Islet precursor cell (in vitro differentiated cells): ENCODE data around the gene FTO.
"Not testable (repeated sequence)": the region's sequence is repeated elsewhere in the genome, so short reads cannot be mapped to it uniquely, and the experiment has no call there.

Source experiments
- DNase-seq: peaks from one replicate; pipeline ENCODE4 v3.0.0-alpha.2; 2018

Gene FTO

DNA sequence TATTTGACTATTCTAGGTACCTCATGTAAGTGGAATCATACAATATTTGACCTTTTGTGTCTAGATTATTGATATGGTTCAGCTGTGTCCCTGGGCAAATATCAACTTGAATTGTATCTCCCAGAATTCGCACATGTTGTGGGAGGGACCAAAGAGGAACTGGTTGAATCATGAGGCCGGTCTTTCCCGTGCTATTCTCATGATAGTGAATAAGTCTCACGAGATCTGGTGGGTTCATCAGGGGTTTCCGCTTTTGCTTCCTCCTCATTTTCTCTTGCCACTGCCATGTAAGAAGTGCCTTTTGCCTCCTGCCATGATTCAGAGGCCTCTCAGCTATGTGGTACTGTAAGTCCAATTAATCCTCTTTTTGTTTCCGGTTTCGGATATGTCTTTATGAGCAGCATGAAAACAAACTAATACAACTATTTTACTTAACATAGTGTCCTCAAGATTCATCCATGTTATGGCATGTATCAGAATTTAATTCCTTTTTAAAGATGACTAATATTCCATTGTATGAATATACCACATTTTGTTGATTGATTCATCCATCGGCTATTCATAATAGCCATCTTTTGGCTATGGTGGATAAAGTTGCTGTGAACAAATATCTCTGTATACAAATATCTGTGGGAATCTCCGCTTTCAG is 129.1 kb downstream of the FTO start:
- DNase-seq = no peak

DNA sequence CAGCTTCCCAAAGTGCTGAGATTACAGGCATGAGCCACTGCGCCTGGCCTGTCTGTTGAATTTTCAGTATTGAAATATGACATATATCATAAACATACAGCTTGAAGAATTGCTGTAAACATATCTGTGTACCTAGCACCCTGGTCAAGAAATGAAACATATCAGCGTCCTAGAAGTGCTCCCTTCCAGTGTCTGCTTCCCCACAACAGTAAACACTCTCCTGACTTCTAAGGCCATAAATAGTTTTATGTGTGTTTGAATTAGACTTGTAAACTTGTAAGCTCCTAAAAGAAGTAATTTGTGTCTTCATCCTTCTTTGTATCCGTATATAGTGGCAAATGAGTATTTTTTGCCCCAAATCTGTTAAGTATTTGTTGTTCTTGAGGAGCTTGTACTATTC is 132.2 kb downstream of the FTO start:
- no peak for DNase-seq

DNA sequence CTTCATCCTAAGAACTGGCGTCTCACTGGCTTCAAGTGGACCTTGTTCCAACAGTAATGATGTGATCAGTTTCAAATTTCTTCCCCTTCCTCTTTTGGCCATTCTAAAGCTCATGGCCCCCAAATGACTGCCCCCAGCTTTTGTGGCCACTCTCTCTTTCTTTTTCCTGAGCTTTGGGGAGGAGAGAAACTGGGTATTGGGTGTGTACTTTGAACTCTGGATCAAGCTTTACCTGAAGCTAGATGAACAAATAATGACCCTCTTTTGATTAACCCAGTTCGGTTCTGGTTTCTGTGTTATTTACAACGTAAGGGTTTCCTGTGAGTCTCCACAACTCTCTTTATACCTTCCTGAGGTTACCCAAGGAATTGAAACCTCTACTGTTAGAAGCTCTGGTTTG is 132.7 kb downstream of the FTO start:
- DNase-seq = no peak

DNA sequence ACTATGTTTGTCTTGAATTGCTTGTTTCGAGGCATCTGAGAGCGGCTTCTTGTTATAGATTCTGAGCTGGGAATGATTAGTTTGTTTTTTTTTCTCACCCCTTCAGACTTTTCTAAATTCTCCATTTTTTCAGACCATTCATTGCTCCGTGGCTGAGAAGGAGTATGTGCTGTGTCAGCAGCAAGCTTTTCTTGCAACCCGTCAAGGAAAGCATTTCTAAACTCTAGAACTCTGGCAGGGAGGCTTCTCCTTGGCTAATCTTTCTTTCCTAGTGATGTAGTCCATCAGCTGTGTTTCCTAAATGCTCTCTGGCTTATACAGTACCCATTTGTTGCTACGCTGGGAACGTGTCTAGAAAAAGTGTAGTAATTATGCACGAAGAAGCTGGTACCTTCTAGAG is 133.5 kb downstream of the FTO start:
- no peak for DNase-seq

DNA sequence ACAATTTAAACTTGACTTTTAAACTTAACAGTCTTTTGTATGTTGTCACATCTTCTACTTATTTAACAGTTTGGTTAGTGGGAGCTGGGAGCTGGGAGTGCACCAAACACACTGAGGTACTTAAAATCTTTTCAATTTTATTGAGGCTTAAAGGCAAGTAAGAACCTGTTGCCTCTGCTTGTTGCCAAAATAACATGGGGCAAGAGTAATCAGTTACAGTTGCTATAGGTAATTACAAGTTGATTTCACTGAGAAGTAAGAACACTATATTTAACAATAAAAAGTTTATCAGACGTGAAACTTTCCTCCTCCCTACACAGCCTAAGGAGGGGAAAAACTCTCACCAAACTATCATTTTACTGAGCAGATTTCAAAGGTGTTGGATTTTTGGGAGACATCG is 135.2 kb downstream of the FTO start:
- no peak for DNase-seq

DNA sequence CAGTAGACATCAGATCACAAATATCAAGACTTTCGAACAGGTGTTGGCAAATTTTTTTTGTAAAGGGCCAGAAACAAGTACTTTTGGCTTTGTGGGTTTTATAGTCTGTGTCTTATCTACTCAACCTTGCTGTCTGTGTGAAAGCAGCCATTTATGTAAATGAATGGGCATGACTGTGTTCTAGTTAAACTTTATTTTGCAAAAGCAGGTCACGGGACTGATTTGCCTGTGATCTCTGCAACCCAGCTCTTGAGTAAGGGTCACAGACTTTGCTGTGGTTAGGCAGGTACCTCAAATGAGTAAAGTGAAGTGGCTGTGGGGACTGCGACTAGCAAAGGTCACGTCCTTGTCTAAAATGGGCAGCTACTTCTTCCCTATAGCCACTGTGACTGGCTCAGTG is 136.5 kb downstream of the FTO start:
- DNase-seq = no peak

DNA sequence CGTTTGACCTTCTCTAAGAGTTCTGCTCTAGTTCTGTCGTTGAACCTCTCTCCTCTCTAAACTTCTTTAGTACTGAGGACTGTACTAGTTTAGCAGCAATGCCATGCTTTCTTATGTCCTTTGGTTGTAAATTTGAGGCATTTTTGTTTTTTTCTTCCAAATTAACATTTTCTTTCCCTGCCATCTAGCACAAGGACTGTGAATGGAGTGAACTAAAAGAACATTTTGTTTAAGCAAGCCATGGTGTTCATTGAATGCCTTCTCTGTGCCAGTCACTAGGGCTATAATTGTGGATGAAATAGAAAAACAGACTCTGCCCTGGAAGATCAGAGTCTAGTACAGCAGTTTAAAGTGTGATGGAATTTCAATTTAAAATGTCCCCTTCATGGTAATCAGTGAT is 137.9 kb downstream of the FTO start:
- no peak for DNase-seq

DNA sequence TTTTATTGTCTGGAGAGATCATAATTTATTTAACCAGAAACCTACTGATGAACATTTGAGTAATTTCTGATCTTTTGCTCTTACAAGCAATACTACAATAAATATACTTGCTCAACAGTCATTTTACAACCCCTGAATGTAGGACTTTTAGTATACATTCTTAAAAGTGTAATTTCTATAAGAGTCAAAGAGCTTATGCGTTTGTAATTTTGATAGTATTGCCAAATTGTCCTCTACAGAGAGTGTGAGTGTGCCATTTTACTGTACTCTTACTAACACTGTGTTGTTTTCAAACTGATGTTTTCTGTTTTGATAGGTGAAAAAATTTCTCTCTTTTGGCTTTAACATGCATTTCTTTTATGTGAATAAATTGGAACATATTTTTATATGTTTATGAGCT is 139.1 kb downstream of the FTO start:
- DNase-seq = no peak

DNA sequence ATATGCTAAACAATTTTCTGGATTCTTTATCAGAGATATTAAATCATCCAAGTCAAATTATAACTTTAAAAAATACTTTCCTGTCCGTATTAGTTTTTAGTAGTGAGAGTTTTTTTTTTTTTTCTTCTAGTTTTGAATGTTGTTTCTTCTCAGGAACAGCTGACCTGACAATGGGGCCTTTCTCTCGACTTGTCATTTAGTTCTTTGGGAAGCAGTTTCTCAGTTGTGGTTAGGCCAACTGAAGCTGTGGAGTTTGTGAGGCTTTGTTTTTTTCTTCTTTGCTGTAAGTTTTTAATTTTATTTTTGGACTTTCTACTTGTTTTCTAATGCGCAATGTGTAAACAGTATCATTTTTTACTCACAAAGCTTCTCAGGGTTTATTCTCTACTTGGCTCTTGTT is 140.8 kb downstream of the FTO start:
- no peak for DNase-seq

DNA sequence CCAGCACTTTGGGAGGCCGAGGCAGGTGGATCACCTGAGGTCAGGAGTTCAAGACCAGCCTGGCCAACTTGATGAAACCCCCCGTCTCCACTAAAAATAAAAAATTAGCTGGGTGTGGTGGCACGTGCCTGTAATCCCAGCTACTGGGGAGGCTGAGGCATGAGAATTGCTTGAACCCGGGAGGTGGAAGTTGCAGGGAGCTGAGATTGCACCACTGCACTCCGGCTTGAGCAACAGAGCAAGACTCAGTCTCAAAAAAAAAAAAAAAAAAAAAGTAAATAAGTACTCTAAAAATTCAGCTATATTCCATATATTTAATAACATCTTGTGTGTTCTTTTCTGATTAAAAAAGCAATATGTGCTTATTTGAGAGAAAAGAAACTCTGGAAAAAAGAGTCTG is 142.6 kb downstream of the FTO start:
- not testable (repeated sequence) for DNase-seq

DNA sequence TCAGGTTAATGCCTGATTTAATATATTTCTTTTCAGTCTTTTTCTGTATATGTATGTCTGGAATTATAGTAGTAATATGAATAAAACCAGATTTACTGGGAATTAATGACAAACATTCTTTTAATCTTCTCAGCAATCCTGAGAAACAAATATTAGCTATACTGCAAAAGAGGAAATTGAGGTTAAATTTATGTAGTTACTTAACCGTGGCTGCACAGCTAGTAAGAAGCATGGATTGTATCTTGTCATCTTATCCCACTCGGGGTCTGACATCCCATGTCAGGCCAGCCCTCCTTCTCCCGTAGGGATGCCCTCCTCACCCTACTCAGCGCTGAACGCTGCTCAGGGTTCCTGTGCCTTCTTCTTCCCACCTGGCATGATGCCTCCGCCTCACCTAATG is 143.0 kb downstream of the FTO start:
- DNase-seq = no peak

DNA sequence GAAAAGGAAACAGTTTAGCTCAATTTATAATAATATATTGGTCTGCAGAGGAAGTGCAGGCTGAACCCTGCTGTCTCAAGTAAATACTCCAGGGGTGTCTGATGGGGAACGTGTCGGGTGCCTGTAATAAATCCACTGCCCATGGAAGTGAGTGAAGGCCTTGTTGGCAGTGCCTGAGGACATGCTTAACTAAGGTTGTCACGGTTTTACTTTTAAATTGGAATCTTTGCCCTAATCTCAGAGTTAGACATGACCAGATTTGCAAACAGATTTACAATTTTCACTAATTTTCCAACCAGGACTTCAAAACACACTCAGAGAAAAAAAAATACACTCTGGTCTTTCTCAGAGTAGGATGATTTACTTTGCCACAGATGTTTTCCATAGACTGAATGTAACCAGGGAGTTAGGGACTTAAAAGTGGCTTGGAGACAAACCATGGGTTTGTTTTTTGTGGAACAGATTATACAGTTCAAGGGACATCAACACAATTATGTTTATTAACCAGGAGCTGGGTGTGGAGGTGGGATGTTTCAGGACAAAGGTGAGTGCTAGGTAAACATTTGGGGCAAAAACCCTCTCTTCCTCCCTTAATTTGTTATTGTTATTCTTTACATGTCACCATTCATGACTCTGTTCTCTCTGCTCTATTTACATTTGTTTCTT is 144.5 kb downstream of the FTO start:
- no peak for DNase-seq

DNA sequence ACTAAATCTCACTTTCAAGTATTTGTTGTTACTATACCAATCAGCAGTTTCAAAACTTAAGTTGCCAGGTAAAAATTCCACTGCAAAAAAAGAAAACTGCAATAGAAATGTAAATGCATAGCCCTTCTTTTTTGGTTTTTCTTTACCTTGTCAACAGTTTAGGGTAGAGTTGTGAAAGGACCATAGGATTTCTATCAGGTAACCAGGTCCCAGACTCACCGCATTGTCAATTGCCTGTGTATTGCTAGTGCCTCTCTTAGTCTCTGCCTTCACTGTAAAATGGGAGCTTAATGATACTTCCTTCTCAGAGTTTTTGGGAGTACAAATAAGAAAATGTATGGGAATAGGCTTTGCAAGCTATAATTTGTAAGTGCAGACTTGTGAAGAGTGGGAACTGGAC is 145.0 kb downstream of the FTO start:
- no peak for DNase-seq

DNA sequence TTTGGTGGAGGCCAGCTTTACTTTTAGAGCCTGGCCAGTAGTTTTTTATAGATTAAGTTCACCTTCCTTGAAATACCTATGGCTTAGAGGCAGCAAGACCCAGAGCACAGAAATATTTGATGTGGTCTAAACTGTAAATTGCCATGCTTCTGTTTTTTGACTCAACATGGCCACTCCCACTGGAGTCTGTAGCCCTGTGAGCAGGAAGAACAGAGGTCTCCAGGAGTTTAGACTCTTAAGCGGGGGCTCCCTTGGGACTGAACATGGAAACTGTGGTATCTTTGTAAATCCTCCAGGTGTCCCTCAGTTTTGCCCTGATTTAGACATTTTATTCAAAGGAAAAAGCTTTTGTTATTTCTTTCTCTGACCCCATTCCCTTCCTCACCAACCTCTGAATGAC is 145.6 kb downstream of the FTO start:
- no peak for DNase-seq

DNA sequence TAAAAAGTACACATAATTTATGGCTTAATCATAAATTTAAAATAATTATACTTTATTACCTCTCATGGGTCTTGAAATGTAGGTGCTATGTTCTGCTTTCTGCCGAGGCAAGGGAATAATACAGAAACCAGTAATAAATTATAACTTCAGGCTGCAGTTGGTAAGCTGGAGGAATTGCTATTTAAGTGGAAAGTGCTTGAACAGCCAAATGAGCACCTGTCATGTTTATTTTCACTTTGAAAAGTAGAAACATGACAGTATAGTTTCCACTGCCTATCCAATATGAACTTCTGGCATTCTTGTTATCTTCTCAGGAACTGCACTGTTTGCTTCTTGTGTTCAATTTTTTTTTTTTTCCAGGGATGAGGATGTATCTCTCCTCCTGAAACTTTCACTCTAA is 146.0 kb downstream of the FTO start:
- DNase-seq = no peak

DNA sequence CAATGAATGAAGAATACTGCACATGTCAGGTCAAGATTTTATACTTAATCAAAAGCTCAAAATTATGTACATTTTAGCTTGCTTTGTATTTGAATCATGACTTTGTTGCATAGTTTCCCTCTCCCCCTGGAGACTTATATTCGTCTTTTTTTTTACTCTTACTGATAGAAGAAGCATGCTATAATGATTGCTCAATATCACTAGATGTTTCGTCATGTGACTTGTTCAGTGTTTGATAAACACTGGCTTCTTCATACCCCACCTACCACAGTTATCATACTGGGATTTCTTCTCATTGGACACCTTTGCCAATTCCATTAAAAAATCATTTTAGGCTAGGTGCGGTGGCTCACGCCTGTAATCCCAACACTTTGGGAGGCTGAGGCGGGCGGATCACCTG is 148.7 kb downstream of the FTO start:
- no peak for DNase-seq

DNA sequence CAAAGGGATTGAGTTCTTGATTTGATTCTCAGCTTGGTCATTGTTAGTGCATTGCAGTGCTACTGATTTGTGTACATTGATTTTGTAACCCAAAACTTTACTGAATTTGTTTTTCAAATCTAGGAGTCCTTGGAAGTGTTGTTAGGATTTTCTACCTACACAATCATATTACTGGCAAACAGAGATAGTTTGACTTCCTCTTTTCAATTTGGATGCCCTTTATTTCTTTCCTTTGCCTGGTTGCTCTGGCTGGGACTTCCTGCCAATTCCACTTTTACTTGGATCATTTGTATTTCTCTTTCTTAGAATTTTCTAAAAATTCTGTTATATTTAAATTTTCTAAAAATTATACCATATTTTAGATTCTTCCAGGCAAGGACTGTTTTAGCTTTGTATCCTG is 151.1 kb downstream of the FTO start:
- DNase-seq = no peak

DNA sequence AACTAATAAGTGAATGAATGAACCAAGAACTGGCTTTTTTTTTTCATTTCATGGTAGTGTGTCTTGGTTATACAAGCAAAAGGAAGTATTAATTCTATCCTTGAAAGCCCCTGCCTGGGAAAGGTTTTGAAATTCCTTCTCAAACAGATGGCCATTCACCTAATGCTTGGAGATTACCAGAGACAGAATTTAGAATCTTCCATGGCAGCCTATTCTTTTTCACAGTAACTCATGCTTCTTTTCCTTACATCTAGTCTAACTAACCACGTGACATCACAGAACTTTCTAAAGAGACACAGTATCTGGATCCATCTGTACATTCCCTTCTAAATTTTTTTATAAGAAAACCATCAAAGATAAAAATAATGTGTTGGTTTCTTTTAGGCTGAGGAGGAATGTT is 151.6 kb downstream of the FTO start:
- DNase-seq = no peak

DNA sequence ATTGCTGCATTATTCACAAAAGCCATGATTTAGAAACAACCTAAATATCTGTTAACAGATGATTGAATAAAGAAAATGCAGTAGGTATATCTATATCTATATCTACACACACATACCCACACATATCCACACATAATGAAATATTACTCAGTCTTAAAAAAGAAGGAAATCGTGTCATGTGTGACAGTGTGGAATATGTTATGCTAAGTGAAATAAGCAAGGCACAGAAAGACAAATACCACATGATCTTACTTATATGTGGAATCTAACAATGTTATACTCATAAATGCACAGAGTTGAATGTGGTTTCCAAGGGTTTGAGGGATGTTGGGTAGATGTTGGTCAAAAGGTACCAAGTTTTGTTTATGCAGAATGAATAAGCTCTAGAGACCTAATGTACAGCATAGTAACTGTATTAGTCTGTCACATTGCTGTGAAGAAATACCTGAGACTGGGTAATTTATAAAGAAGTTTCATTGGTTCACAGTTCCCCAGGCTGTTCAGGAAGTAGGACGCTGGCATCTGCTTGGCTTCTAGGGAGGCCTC is 156.1 kb downstream of the FTO start:
- no peak for DNase-seq

DNA sequence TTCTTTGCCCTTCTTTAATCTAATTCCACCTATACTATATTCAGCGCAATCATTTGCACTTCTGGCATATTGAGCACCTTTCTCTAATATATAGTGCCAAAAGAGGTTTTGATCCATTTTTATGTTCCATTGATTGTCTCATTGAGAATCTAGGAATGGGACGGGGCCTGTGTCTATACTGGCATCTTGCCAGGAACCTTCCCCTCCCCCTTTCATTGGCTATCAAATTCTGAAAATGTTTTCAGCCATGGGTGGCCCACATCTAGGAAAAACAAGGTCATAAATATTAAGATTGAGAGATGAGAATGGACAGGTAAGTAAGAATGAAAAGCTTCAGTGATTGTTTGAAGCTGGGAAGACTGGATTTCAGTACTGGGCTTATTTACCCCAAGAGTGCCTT is 159.9 kb downstream of the FTO start:
- DNase-seq = no peak

DNA sequence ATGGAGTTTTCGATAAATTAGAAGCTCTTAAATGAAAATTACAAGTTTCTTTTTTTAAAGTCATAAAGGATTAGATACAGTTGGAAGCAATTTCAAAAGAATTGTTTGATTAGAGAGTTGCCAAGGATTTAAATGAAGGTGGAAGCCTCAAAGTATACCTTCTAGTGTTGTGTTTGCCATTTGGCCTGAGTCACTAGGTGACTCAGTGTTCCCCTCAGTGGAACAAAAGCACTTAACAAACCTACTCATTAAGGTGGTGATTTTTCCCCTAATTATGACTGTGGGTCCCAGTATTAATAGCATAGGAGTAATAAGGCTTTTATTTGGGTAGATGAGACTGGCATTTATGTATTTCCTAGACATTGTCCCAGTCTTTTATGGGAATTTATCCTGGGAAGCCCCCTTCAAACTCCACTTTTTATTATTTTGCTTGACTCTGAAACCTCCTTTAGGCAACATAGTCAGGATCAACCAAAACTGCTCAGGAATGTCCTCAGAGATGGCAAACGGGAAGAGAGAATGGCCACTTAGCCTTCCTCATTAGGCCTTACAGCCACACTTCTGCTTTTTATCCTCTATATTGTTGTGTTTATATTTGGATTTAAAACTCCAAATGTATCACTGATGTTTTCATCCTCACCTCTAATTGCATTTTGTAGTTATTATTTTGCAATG is 161.0 kb downstream of the FTO start:
- no peak for DNase-seq

DNA sequence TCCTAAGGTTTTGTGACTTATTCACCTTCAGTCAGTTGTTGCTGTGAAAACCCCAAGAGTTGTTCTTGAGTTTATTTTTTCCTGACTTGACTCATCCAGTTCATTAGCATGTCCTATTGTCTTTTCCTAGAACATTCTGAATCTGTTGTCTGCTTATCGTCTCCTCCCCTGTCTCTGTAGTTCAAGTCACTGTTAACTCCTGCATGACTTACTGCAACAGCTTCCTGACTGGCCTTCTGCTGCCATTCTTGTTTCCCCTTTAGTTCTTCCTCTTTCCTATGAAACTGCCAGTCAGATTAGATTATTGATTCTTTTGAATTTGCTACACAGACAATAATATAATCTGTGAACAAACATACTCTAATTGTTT is 161.5 kb downstream of the FTO start:
- peak; percentile 58 for DNase-seq

DNA sequence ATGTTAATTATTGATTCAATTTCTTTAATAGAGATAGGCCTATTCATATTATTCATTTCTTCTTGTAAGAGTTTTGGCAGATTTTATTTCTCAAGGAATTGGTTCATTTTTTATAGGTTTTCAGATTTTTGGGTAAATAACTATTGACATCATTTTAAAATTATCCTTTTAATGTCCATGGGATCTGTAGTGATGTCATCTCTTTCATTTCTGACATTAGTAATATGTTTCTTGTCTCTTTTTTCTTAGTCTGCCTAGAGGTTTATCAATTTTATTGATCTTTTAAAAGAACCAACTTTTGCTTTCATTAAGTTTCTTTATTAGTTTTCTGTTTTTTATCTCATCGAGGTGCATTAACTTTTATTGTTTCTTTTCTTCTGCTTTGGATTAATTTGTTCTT is 162.6 kb downstream of the FTO start:
- DNase-seq = no peak

DNA sequence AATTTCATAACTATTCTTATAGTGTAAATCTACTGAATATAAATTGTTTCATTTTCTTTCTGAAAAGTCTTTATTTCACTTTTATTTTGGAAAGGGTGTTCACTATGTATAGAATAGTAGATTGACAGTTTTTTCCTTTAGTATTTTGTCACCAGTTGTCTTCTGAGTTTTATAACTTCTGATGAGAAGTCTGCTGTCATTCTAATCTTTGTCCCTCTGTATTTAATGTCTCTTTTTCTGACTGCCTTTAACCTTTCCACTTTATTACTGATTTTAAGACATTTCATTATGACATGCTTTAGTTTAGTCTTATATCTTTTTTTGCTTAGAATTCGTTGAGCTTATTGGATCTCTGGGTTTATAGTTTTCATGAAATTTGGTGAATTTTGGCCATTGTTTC is 166.9 kb downstream of the FTO start:
- DNase-seq = no peak
